ENCODE results near the gene DSC3.

DSC3 gene

GRCh38 chr18:30969670-30970170 lies 72.8 kb downstream of the DSC3 start:
- DNase-seq: no peak

GRCh38 chr18:30967701-30968100 lies 74.8 kb downstream of the DSC3 start:
- no peak for DNase-seq

- no peak for DNase-seq
These were observed 77.3 kb downstream of the DSC3 start for GRCh38 chr18:30965237-30965636.

GRCh38 chr18:30960661-30961060 lies 81.9 kb downstream of the DSC3 start:
- DNase-seq: no peak

- no peak for DNase-seq
These were observed 85.5 kb downstream of the DSC3 start for GRCh38 chr18:30957066-30957465.

GRCh38 chr18:30954262-30954661 lies 88.3 kb downstream of the DSC3 start:
- no peak for DNase-seq

GRCh38 chr18:30945761-30946160 lies 96.8 kb downstream of the DSC3 start:
- DNase-seq: no peak

GRCh38 chr18:30944773-30945417 lies 97.6 kb downstream of the DSC3 start:
- DNase-seq: no peak

GRCh38 chr18:30940952-30941539 lies 101.5 kb downstream of the DSC3 start:
- no peak for DNase-seq

All from stimulated activated CD4-positive, alpha-beta T cell treated with anti-CD3 and anti-CD28 coated beads, Interleukin-12 subunit alpha, Interleukin-12 subunit beta, amount 100 ng/mL, for 4 hours (primary cell).